Kidney (tissue), 14 donors: ENCODE measurements around the gene SPATA3. TPM values are rescaled to one million over a fixed set of nuclear protein-coding genes. Genes with fewer than 3 reads are reported as not detected.
"Not testable (repeated sequence)": the region's sequence is repeated elsewhere in the genome, so short reads cannot be mapped to it uniquely, and the experiment has no call there.

Source experiments
- DNase-seq, 5 donors: peaks; one replicate each; pipeline ENCODE4 v3.0.0-alpha.2; 2013 to 2020
- FAIRE-seq: peaks from 2 replicates; lab custom pipeline; 2012; peaks lifted over from hg19 to GRCh38; lab: Jason Lieb, UNC
- H3K27ac ChIP-seq, 2 donors: one replicate each; pipeline ENCODE4 v1.7.0; 2013; ENCODE audit warnings: low read depth in 2 of 2, low read length in 2 of 2, inconsistent platforms in 1 of 2
- H3K27me3 ChIP-seq: one replicate; pipeline ENCODE4 v1.7.1; 2013; ENCODE audit warnings: low read length, inconsistent platforms; ENCODE audit not compliant: control insufficient read depth, insufficient read depth
- H3K36me3 ChIP-seq, 3 donors: one replicate each; pipeline versions ENCODE4 v1.7.0 to v1.7.1; 2013; ENCODE audit warnings: low read length in 3 of 3, control low read depth in 1 of 3, inconsistent platforms in 1 of 3; ENCODE audit not compliant: insufficient read depth in 3 of 3, control insufficient read depth in 2 of 3
- H3K4me1 ChIP-seq, 3 donors: one replicate each; pipeline versions ENCODE4 v1.7.0 to v1.7.1; 2013; ENCODE audit warnings: low read length in 3 of 3, inconsistent platforms in 1 of 3, low read depth in 1 of 3; ENCODE audit not compliant: control insufficient read depth in 2 of 3, insufficient read depth in 2 of 3
- H3K4me3 ChIP-seq, 3 donors: one replicate each; pipeline versions ENCODE4 v1.7.0 to v1.8.1; 2013; ENCODE audit warnings: low read length in 3 of 3, control low read depth in 1 of 3, inconsistent platforms in 1 of 3
- H3K9ac ChIP-seq, 3 donors: one replicate each; pipeline versions ENCODE4 v1.7.0 to v1.7.1; 2013; ENCODE audit warnings: low read length in 3 of 3, control low read depth in 1 of 3, inconsistent platforms in 1 of 3
- H3K9me3 ChIP-seq, 3 donors: one replicate each; pipeline versions ENCODE4 v1.7.0 to v1.7.1; 2013; ENCODE audit warnings: low read length in 3 of 3, control low read depth in 1 of 3, inconsistent platforms in 1 of 3; ENCODE audit not compliant: control insufficient read depth in 2 of 3, insufficient read depth in 1 of 3
- intact Hi-C: fragments of 100-400 bp; cut with DNase I; formaldehyde crosslinking; loops from one replicate; pipeline ENCODE4 v1.11.1; 2022
- polyA plus RNA-seq: library from polyadenylated mRNA; stranded (reverse); fragments of 350-450 nt; fragmentation: Illumina TruSeq; extraction: RNeasy Lipid Tissue Mini Kit (QIAGEN cat#74804); gene quantifications from one replicate; pipeline ENCODE4 v1.2.3, GENCODE V29; 2014; ENCODE audit warnings: low read depth, low replicate concordance; ENCODE audit not compliant: insufficient read depth
- total RNA-seq: library from RNA; stranded (reverse); fragmentation: NEBNext Ultra II Directional; extraction: Animal tissue kit (Norgen Biotek cat#: 25700); gene quantifications from one replicate; pipeline ENCODE4 v1.2.1, GENCODE V29; 2021
- TF ChIP-seq, protein P1 (sequence below): IDR thresholded peaks from 3 replicates; pipeline ENCODE4 v1.5.1; 2012; ENCODE audit warnings: mild to moderate bottlenecking, moderate library complexity, borderline replicate concordance; ENCODE audit not compliant: insufficient read depth; ENCODE audit errors: extremely low read depth
- donor health status: control.
- donor health status: control.
- donor health status: control.
- donor health status: control.
- donor health status: control.
- donor health status: DM: yes; HTN: yes; CAD: no.
- donor health status: Normal renal cell carcinoma (clear cell type).

SPATA3 gene
- total and polyA plus RNA-seq, 2 donors from 2014 or later: not detected

DNA sequence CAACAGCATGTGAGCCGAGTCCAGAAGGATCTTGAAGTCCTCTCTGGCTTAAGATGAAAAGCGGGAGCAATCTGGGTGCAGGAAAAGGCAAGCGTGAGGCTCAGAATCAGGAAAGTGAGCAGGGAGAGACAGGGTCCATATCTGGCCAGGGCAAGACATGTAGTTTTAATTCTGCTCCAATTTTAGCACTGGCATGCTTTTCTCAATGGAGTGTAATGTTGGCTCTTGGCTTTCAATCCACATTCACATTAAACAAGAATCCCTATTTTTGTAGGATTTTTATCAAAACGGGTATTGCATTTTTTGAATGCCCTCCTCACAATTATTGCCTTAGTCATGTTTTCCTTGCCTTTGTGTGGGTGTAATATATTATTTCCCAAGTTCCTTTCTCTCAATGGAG, 6.0 kb downstream of the SPATA3 start:
- H3K36me3 ChIP-seq: peaks cover 0 to 2% (median 0%) of the 10 kb centered on the region in 3 donors
- H3K27me3 ChIP-seq: no peaks in the 10 kb centered on the region
- peaks cover 0 to 7% (median 0%) of the 10 kb centered on the region in 3 donors for H3K9me3 ChIP-seq
- H3K27ac ChIP-seq: no peak overlapping the region
- no peak overlapping the region for H3K9ac ChIP-seq
- FAIRE-seq: no peak
- intact Hi-C loops: no loop called here
- no peak for DNase-seq
- H3K4me1 ChIP-seq: no peaks in the 10 kb centered on the region
- TF ChIP-seq, protein P1, sequence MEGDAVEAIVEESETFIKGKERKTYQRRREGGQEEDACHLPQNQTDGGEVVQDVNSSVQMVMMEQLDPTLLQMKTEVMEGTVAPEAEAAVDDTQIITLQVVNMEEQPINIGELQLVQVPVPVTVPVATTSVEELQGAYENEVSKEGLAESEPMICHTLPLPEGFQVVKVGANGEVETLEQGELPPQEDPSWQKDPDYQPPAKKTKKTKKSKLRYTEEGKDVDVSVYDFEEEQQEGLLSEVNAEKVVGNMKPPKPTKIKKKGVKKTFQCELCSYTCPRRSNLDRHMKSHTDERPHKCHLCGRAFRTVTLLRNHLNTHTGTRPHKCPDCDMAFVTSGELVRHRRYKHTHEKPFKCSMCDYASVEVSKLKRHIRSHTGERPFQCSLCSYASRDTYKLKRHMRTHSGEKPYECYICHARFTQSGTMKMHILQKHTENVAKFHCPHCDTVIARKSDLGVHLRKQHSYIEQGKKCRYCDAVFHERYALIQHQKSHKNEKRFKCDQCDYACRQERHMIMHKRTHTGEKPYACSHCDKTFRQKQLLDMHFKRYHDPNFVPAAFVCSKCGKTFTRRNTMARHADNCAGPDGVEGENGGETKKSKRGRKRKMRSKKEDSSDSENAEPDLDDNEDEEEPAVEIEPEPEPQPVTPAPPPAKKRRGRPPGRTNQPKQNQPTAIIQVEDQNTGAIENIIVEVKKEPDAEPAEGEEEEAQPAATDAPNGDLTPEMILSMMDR: no peak
- H3K4me3 ChIP-seq: no peak overlapping the region

DNA sequence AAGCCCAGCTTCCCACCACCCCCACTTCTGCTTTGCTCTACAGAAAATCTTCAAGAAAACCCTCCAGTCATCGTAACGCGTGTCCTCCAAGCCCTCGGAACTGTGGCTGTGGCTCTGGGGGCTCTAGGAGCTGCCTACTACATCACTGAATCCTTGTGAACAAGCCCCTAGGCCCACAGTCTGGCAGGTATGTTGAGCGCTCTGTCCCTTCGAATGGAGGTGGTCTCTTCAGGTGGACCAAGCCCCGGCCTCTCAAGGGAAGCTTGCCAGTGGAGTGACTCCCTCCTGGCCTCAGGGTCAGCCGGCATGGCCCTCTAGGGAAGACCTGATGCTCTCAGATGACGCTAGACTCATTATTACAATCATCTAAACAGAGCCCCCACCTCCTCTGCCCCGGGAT, 6.7 kb downstream of the SPATA3 start:
- Histone ChIP-seq H3K4me1 (no peaks in the 10 kb centered on the region), H3K4me3 (no peak overlapping the region), H3K9ac (no peak overlapping the region), H3K27ac (no peak overlapping the region), H3K27me3 (no peaks in the 10 kb centered on the region), H3K36me3 (peaks cover 0 to 2% (median 0%) of the 10 kb centered on the region in 3 donors), H3K9me3 (peaks cover 0 to 7% (median 0%) of the 10 kb centered on the region in 3 donors)
- no peak for FAIRE-seq
- TF ChIP-seq, protein P1: no peak
- DNase-seq: no peak
- intact Hi-C loops: no loop called here

DNA sequence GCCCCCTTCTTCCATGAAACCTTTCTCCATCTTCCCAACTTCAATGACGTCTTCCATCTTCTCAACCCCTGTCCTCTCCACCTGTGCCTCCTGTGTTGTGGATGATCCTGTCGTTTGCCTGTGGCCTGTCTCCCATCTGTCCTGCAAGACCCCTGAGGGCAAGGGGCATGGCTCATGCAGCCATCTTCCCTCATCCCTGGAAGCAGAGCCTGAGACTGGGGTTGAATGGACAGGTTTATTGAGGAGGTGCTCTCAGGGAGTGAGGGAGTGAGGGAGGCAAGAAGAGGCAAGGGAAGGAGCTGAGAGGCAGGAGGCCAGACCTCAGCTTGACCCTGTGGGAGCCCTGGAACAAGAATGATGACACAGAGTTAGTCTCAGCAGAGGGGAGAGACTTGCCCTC, 7.3 kb downstream of the SPATA3 start:
- H3K27me3 ChIP-seq: no peaks in the 10 kb centered on the region
- FAIRE-seq (no peak), DNase-seq (no peak)
- no peaks in the 10 kb centered on the region for H3K4me1 ChIP-seq
- no peak overlapping the region for H3K27ac ChIP-seq
- intact Hi-C loops: no loop called here
- TF ChIP-seq, protein P1: no peak
- peaks cover 0 to 2% (median 0%) of the 10 kb centered on the region in 3 donors for H3K36me3 ChIP-seq
- H3K9ac ChIP-seq: no peak overlapping the region
- no peak overlapping the region for H3K4me3 ChIP-seq
- H3K9me3 ChIP-seq: peaks cover 0 to 7% (median 0%) of the 10 kb centered on the region in 3 donors

DNA sequence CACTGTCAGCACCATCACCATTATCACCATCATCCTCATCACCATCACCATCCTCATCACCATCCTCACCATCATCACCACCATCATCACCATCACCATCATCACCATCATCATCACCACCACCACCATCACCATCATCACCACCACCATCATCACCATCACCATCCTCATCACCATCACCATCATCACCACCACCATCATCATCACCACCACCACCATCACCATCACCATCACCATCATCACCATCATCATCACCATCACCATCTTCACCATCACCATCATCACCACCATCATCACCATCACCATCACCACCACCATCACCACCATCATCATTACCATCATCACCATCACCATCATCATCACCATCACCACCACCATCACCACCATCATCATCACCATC, 9.0 kb downstream of the SPATA3 start:
- H3K36me3 ChIP-seq, DNase-seq, H3K9me3 ChIP-seq, FAIRE-seq, H3K27ac ChIP-seq, H3K9ac ChIP-seq, H3K27me3 ChIP-seq, intact Hi-C loops, H3K4me1 ChIP-seq: not testable (repeated sequence)
- H3K4me3 ChIP-seq: peak overlapping the region in 1 of 3 donors; percentile 6
